AG09309 (cell line): ENCODE data around the gene BEST2.
A peak's percentile ranks its signal among the peaks of the same experiment; 100 is the strongest.

Source experiments
- DNase-seq: peaks from one replicate; pipeline ENCODE4 v3.0.0-alpha.2; 2010; ENCODE audit warnings: low read depth
- H3K4me3 ChIP-seq: 2 replicates; pipeline ENCODE4 v1.5.1; 2011; ENCODE audit warnings: mild to moderate bottlenecking, low read depth, low read length, moderate library complexity; ENCODE audit not compliant: control insufficient read depth
- TF ChIP-seq, protein P1 (sequence below): IDR thresholded peaks from 2 replicates; pipeline ENCODE4 v1.5.1; 2011; ENCODE audit warnings: mild to moderate bottlenecking, low read depth, low read length, inconsistent platforms; ENCODE audit not compliant: insufficient read depth, control insufficient read depth; ENCODE audit errors: missing control alignments

BEST2 gene

DNA sequence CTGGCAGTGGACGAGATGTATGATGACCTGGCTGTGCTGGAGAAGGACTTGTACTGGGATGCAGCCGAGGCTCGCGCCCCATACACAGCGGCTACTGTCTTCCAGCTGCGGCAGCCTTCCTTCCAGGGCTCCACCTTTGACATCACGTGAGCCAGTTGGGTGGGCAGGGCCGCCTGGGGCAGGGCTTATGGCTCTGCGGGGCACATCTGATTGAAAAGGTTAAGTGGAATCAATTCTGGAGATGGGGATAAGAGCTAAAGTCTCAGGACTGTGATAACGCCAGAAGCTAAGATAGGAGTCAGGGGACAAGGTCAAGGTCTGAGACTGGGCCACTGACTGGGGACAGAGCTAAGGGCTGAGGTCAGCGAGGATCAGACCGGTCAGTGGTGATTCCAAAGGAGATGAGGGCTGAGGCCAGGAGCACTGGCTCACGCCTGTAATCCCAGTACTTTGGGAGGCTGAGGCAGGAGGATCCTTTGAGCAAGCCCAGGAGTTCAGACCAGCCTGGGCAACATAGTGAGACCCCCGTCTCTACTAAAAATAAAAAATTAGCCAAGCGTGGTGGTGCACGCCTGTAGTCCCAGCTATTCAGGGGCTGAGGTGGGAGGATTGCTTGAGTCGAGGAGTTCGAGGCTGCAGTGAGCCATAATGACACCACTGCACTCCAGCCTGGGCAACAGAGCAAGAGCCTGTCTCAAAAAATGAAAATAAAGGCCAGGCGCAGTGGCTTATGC, 4.7 kb downstream of the BEST2 start:
- TF ChIP-seq, protein P1, sequence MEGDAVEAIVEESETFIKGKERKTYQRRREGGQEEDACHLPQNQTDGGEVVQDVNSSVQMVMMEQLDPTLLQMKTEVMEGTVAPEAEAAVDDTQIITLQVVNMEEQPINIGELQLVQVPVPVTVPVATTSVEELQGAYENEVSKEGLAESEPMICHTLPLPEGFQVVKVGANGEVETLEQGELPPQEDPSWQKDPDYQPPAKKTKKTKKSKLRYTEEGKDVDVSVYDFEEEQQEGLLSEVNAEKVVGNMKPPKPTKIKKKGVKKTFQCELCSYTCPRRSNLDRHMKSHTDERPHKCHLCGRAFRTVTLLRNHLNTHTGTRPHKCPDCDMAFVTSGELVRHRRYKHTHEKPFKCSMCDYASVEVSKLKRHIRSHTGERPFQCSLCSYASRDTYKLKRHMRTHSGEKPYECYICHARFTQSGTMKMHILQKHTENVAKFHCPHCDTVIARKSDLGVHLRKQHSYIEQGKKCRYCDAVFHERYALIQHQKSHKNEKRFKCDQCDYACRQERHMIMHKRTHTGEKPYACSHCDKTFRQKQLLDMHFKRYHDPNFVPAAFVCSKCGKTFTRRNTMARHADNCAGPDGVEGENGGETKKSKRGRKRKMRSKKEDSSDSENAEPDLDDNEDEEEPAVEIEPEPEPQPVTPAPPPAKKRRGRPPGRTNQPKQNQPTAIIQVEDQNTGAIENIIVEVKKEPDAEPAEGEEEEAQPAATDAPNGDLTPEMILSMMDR, result no peak
- no peak overlapping the region for H3K4me3 ChIP-seq
- DNase-seq, result no peak

DNA sequence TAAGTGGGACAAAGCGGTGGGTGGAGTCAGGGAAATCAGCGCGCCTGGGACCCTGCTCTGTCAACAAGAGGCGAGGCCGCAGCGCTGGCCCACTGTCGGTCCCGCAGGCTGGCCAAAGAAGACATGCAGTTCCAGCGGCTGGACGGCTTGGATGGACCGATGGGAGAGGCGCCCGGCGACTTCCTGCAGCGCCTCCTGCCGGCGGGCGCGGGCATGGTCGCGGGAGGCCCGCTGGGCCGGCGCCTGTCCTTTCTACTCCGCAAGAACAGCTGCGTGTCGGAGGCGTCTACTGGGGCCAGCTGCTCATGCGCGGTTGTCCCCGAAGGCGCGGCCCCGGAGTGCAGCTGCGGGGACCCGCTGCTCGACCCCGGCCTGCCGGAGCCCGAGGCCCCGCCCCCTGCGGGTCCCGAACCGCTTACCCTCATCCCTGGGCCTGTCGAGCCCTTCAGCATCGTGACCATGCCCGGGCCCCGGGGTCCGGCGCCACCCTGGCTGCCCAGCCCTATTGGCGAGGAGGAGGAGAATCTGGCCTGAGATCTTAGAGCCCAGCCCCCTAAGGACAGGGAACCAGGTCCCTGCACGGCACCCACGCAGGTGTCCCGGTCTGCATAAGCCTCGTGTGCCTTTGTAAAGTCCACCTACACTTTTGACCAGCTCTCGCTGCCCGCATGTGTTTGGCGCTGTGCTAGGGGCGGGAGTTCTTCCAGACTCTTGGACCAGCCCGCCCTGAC, 6.1 kb downstream of the BEST2 start:
- TF ChIP-seq, protein P1, result peak; percentile 71
- peak overlapping the region; percentile 34 for H3K4me3 ChIP-seq
- DNase-seq, result no peak

GRCh38 chr19:12759686-12760085, 8.1 kb downstream of the BEST2 start:
- DNase-seq, result no peak
- TF ChIP-seq, protein P1, result no peak
- no peak overlapping the region for H3K4me3 ChIP-seq

DNA sequence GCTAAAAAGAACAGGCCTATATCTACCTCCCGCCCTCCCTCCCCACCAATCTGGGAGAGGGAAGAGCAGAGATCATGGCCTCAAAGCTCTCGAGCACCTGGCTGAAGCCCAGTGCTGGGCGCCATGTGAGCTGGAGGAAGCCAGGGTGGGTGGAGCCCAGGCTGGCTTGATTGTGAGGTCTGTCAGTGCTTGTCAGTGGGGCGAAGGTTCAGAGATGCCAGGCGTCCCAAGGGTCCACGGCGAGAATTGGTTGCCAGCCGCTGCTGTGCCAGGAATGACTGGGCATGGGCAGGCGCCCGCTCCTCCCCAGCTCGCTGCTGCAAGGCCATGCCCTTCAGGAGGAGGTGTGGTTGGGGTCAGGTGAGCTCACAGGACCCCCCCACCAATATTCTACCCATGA, 11.5 kb downstream of the BEST2 start:
- no peak overlapping the region for H3K4me3 ChIP-seq
- no peak for DNase-seq

DNA sequence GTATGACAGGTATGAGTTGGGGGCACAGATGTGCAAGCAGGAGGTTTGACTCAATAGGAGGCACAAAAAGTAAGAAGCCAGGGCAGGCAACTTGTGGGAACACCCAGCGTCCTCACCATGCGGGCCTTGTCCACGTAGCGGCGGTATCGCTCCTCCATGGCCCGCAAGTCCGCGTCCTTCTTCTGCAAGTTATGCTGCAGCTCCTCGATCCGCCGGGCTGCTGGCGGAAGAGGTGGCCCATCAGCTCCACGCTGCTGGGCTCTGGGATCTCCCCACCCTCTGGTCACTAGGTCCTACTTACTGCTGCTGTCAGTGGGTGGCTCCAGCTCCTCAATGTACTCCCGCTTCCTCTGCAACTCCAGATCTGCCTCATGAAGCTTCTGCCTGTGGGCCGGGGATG, 13.1 kb downstream of the BEST2 start:
- no peak for DNase-seq
- H3K4me3 ChIP-seq, result no peak overlapping the region
- TF ChIP-seq, protein P1, result no peak

More for the DNA sequence above, 11.5 kb downstream of the BEST2 start:
- TF ChIP-seq, protein P1, result no peak

- TF ChIP-seq, protein P1, result peak; percentile 77
- peak overlapping the region; percentile 57 for H3K4me3 ChIP-seq
- no peak for DNase-seq
These were observed 14.5 kb downstream of the BEST2 start for GRCh38 chr19:12766051-12766521.
